HEK293T (cell line): ENCODE results near the gene WWOX.

ENCODE experiments used
- ARNT ChIP-seq: fragments of 450-650 bp; IDR thresholded peaks from 2 replicates; pipeline ENCODE4 v1.6.1; 2017; ENCODE audit warnings: mild to moderate bottlenecking
- BHLHE40 ChIP-seq: fragments of 450-650 bp; IDR thresholded peaks from 2 replicates; pipeline ENCODE4 v1.6.1; 2016; ENCODE audit warnings: mild to moderate bottlenecking, moderate library complexity, borderline replicate concordance
- CTBP1 ChIP-seq: fragments of 450-650 bp; IDR thresholded peaks from 2 replicates; pipeline ENCODE4 v1.6.1; 2016; ENCODE audit warnings: borderline replicate concordance
- ELF4 ChIP-seq: fragments of 450-650 bp; IDR thresholded peaks from 2 replicates; pipeline ENCODE4 v1.6.1; 2017; ENCODE audit warnings: antibody characterized with exemption
- FOXA1 ChIP-seq: fragments of 450-650 bp; IDR thresholded peaks from 2 replicates; pipeline ENCODE4 v1.6.1; 2016; ENCODE audit warnings: mild to moderate bottlenecking
- FOXM1 ChIP-seq: fragments of 450-650 bp; IDR thresholded peaks from 2 replicates; pipeline ENCODE4 v1.6.1; 2017; ENCODE audit warnings: mild to moderate bottlenecking, borderline replicate concordance
- HDGF ChIP-seq: fragments of 450-650 bp; IDR thresholded peaks from 2 replicates; pipeline ENCODE4 v1.6.1; 2017; ENCODE audit warnings: antibody characterized with exemption, borderline replicate concordance
- L3MBTL2 ChIP-seq: fragments of 450-650 bp; conservative IDR thresholded peaks from 2 replicates; pipeline ENCODE4 v1.6.1; 2016; ENCODE audit warnings: mild to moderate bottlenecking
- LEF1 ChIP-seq: fragments of 450-650 bp; IDR thresholded peaks from 2 replicates; pipeline ENCODE4 v1.6.1; 2017; ENCODE audit warnings: mild to moderate bottlenecking, borderline replicate concordance
- SP1 ChIP-seq: fragments of 450-650 bp; IDR thresholded peaks from 2 replicates; pipeline ENCODE4 v1.6.1; 2017
- SUZ12 ChIP-seq: fragments of 450-650 bp; IDR thresholded peaks from 2 replicates; pipeline ENCODE4 v1.6.1; 2016; ENCODE audit warnings: mild to moderate bottlenecking
- TARDBP ChIP-seq: fragments of 450-650 bp; IDR thresholded peaks from 2 replicates; pipeline ENCODE4 v1.6.1; 2016
- ZNF384 ChIP-seq: fragments of 450-650 bp; IDR thresholded peaks from 2 replicates; pipeline ENCODE4 v1.6.1; 2016

DNA sequence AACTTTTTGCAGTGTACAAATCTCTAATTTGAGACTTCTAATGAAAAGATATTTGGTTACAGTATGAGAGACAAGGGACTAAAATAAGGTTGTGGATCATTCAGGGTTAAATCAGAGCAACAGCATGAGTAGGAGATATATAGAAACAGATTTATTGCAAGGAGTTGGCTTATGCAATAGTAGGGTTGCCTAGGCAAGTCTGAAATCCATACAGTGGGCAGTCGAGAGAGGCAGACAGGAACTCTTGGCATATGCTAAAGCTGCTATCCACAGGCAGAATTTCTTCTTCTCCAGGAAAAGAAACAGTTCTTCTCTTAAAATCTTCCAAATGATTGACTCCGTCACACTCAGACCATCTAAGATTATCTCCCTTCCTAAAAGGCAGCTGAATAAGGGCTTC lies 1000.3 kb downstream of the WWOX start:
- TF ChIP-seq SP1 (no peak), BHLHE40 (no peak), ELF4 (no peak), HDGF (no peak), SUZ12 (no peak), ZNF384 (no peak), CTBP1 (no peak), LEF1 (no peak), FOXM1 (no peak), FOXA1 (no peak), L3MBTL2 (no peak), ARNT (no peak), TARDBP (no peak)
